ENCODE data around the gene NHSL1.
"Not testable (repeated sequence)": the region's sequence is repeated elsewhere in the genome, so short reads cannot be mapped to it uniquely, and the experiment has no call there.

The NHSL1 gene

GRCh38 chr6:138440296-138440695 lies 59.0 kb downstream of the NHSL1 start:
- in situ Hi-C loops (cut with HindIII; ENCODE audit: low pct_unique_long_range_greater_than_20kb, low sequenced_read_pairs), result no loop called here
- no peak for DNase-seq (ENCODE audit: low read depth in 1 of 2, low spot score in 1 of 2)
- TF ChIP-seq JUND (IDR thresholded peaks at IDR 0.05; ENCODE audit: low read depth), result no peak

- in situ Hi-C loops (cut with HindIII; ENCODE audit: low pct_unique_long_range_greater_than_20kb, low sequenced_read_pairs), result no loop called here
- no peak for TF ChIP-seq JUND (IDR thresholded peaks at IDR 0.05; ENCODE audit: low read depth)
- no peak for DNase-seq (ENCODE audit: low read depth in 1 of 2, low spot score in 1 of 2)
Observed at GRCh38 chr6:138439546-138439945, 59.7 kb downstream of the NHSL1 start.

- TF ChIP-seq JUND (IDR thresholded peaks at IDR 0.05; ENCODE audit: low read depth), result no peak
- no peak for DNase-seq (ENCODE audit: low read depth in 1 of 2, low spot score in 1 of 2)
- in situ Hi-C loops (cut with HindIII; ENCODE audit: low pct_unique_long_range_greater_than_20kb, low sequenced_read_pairs), result no loop called here
Observed at GRCh38 chr6:138434925-138435324, 64.4 kb downstream of the NHSL1 start.

- in situ Hi-C loops (cut with HindIII; ENCODE audit: low pct_unique_long_range_greater_than_20kb, low sequenced_read_pairs), result no loop called here
- DNase-seq (ENCODE audit: low read depth in 1 of 2, low spot score in 1 of 2), result no peak
- TF ChIP-seq JUND (IDR thresholded peaks at IDR 0.05; ENCODE audit: low read depth), result no peak
Observed at GRCh38 chr6:138434096-138434495, 65.2 kb downstream of the NHSL1 start.

- in situ Hi-C loops (cut with HindIII; ENCODE audit: low pct_unique_long_range_greater_than_20kb, low sequenced_read_pairs), result no loop called here
- DNase-seq (ENCODE audit: low read depth in 1 of 2, low spot score in 1 of 2), result no peak
- TF ChIP-seq JUND (IDR thresholded peaks at IDR 0.05; ENCODE audit: low read depth), result no peak
Observed at GRCh38 chr6:138432063-138432356, 67.3 kb downstream of the NHSL1 start.

GRCh38 chr6:138431256-138432062 lies 67.8 kb downstream of the NHSL1 start:
- TF ChIP-seq JUND (IDR thresholded peaks at IDR 0.05; ENCODE audit: low read depth), result no peak
- no peak for DNase-seq (ENCODE audit: low read depth in 1 of 2, low spot score in 1 of 2)
- in situ Hi-C loops (cut with HindIII; ENCODE audit: low pct_unique_long_range_greater_than_20kb, low sequenced_read_pairs), result no loop called here

- in situ Hi-C loops (cut with HindIII; ENCODE audit: low pct_unique_long_range_greater_than_20kb, low sequenced_read_pairs), result no loop called here
- no peak for TF ChIP-seq JUND (IDR thresholded peaks at IDR 0.05; ENCODE audit: low read depth)
- DNase-seq (ENCODE audit: low read depth in 1 of 2, low spot score in 1 of 2), result no peak
Observed at GRCh38 chr6:138430361-138431145, 68.7 kb downstream of the NHSL1 start.

- no peak for DNase-seq (ENCODE audit: low read depth in 1 of 2, low spot score in 1 of 2)
- no peak for TF ChIP-seq JUND (IDR thresholded peaks at IDR 0.05; ENCODE audit: low read depth)
- in situ Hi-C loops (cut with HindIII; ENCODE audit: low pct_unique_long_range_greater_than_20kb, low sequenced_read_pairs), result no loop called here
Observed at GRCh38 chr6:138429761-138430160, 69.5 kb downstream of the NHSL1 start.

GRCh38 chr6:138428944-138429598 lies 70.2 kb downstream of the NHSL1 start:
- in situ Hi-C loops (cut with HindIII; ENCODE audit: low pct_unique_long_range_greater_than_20kb, low sequenced_read_pairs), result no loop called here
- no peak for TF ChIP-seq JUND (IDR thresholded peaks at IDR 0.05; ENCODE audit: low read depth)
- DNase-seq (ENCODE audit: low read depth in 1 of 2, low spot score in 1 of 2), result peak; percentile 24 to 57

GRCh38 chr6:138427701-138428100 lies 71.6 kb downstream of the NHSL1 start:
- in situ Hi-C loops (cut with HindIII; ENCODE audit: low pct_unique_long_range_greater_than_20kb, low sequenced_read_pairs), result no loop called here
- no peak for DNase-seq (ENCODE audit: low read depth in 1 of 2, low spot score in 1 of 2)
- no peak for TF ChIP-seq JUND (IDR thresholded peaks at IDR 0.05; ENCODE audit: low read depth)

GRCh38 chr6:138426500-138427123 lies 72.7 kb downstream of the NHSL1 start:
- no peak for TF ChIP-seq JUND (IDR thresholded peaks at IDR 0.05; ENCODE audit: low read depth)
- in situ Hi-C loops (cut with HindIII; ENCODE audit: low pct_unique_long_range_greater_than_20kb, low sequenced_read_pairs), result no loop called here
- DNase-seq (ENCODE audit: low read depth in 1 of 2, low spot score in 1 of 2), result no peak

GRCh38 chr6:138425256-138425655 lies 74.0 kb downstream of the NHSL1 start:
- in situ Hi-C loops (cut with HindIII; ENCODE audit: low pct_unique_long_range_greater_than_20kb, low sequenced_read_pairs), result not testable (repeated sequence)

More at GRCh38 chr6:138425256-138425655, 74.0 kb downstream of the NHSL1 start:
- DNase-seq (ENCODE audit: low read depth in 1 of 2, low spot score in 1 of 2), result not testable (repeated sequence)

Measured in T47D (cell line).